Endothelial cell of umbilical vein (primary cell): ENCODE results near the gene NFIA.

Experiments used
- EZH2 ChIP-seq: IDR thresholded peaks from 2 replicates; pipeline ENCODE4 v1.6.1; 2012; ENCODE audit warnings: borderline replicate concordance, low read depth, mild to moderate bottlenecking, moderate library complexity, low read length, inconsistent platforms; ENCODE audit not compliant: severe bottlenecking
- MYC ChIP-seq: IDR thresholded peaks from one replicate; pipeline ENCODE4 v1.6.1; 2011; ENCODE audit warnings: mild to moderate bottlenecking, low read depth, low read length
- POLR2A ChIP-seq: IDR thresholded peaks from 2 replicates; pipeline ENCODE4 v1.6.1; 2012; ENCODE audit warnings: low read depth, mild to moderate bottlenecking, control low read depth, low read length
- POLR2AphosphoS5 ChIP-seq: IDR thresholded peaks from 2 replicates; pipeline ENCODE4 v1.6.1; 2012; ENCODE audit warnings: low read depth, mild to moderate bottlenecking, control low read depth, low read length, moderate library complexity; ENCODE audit not compliant: insufficient read depth
- TF ChIP-seq, protein P1 (sequence below), 2 donors: IDR thresholded peaks; 1 replicate in 1 of 2; 2 replicates in 1 of 2; pipeline ENCODE4 v1.5.1; 2011; ENCODE audit warnings: low read length in 2 of 2, mild to moderate bottlenecking in 2 of 2, moderate library complexity in 2 of 2, control low read depth in 1 of 2, inconsistent platforms in 1 of 2, low read depth in 1 of 2; ENCODE audit not compliant: insufficient read depth in 1 of 2; ENCODE audit errors: extremely low read depth in 1 of 2

- TF ChIP-seq MYC = no peak
- TF ChIP-seq, protein P1, sequence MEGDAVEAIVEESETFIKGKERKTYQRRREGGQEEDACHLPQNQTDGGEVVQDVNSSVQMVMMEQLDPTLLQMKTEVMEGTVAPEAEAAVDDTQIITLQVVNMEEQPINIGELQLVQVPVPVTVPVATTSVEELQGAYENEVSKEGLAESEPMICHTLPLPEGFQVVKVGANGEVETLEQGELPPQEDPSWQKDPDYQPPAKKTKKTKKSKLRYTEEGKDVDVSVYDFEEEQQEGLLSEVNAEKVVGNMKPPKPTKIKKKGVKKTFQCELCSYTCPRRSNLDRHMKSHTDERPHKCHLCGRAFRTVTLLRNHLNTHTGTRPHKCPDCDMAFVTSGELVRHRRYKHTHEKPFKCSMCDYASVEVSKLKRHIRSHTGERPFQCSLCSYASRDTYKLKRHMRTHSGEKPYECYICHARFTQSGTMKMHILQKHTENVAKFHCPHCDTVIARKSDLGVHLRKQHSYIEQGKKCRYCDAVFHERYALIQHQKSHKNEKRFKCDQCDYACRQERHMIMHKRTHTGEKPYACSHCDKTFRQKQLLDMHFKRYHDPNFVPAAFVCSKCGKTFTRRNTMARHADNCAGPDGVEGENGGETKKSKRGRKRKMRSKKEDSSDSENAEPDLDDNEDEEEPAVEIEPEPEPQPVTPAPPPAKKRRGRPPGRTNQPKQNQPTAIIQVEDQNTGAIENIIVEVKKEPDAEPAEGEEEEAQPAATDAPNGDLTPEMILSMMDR (IDR thresholded peaks at IDR 0.05; ENCODE audit: extremely low read depth in 1 of 2, insufficient read depth in 1 of 2, low read depth in 1 of 2, low read length in 2 of 2) = no peak
- TF ChIP-seq EZH2 = no peak
- no peak for TF ChIP-seq POLR2A
- TF ChIP-seq POLR2AphosphoS5 = no peak
These were observed 379.3 kb downstream of the NFIA start for GRCh38 chr1:61461406-61462384.
